IMR-90 (cell line): ENCODE data around the gene TMTC1.

ENCODE experiments used
- CTCF ChIP-seq: conservative IDR thresholded peaks from 2 replicates; pipeline ENCODE4 v1.5.1; 2012; ENCODE audit warnings: mild to moderate bottlenecking, low read depth, low read length, improper control_type of control experiment
- MAZ ChIP-seq: IDR thresholded peaks from 2 replicates; pipeline ENCODE4 v1.6.1; 2012; ENCODE audit warnings: low read depth, mild to moderate bottlenecking, low read length, improper control_type of control experiment, moderate library complexity, borderline replicate concordance
- POLR2A ChIP-seq: IDR thresholded peaks from 2 replicates; pipeline ENCODE4 v1.6.1; 2012; ENCODE audit warnings: mild to moderate bottlenecking, low read depth, low read length

GRCh38 chr12:29711381-29711780 lies 72.4 kb downstream of the TMTC1 start:
- TF ChIP-seq CTCF = no peak
- TF ChIP-seq MAZ = no peak
- TF ChIP-seq POLR2A = no peak
